GM12891 (cell line): ENCODE data around the gene SNX24.
"Not testable (repeated sequence)": the region's sequence is repeated elsewhere in the genome, so short reads cannot be mapped to it uniquely, and the experiment has no call there.

Source experiments
- PAX5 ChIP-seq: IDR thresholded peaks from 2 replicates; pipeline ENCODE4 v1.6.1; 2011; ENCODE audit warnings: low read length, moderate library complexity, mild to moderate bottlenecking; ENCODE audit not compliant: insufficient read depth, severe bottlenecking
- POLR2A ChIP-seq: IDR thresholded peaks from 2 replicates; pipeline ENCODE4 v1.6.1; 2011; ENCODE audit warnings: low read depth, low read length, control low read depth
- POLR2AphosphoS5 ChIP-seq: IDR thresholded peaks from 2 replicates; pipeline ENCODE4 v1.6.1; 2011; ENCODE audit warnings: low read depth, low read length, control low read depth
- POU2F2 ChIP-seq: IDR thresholded peaks from 2 replicates; pipeline ENCODE4 v1.6.1; 2011; ENCODE audit warnings: low read depth, mild to moderate bottlenecking, control low read depth, low read length, moderate library complexity
- SPI1 ChIP-seq: IDR thresholded peaks from 2 replicates; pipeline ENCODE4 v1.6.1; 2011; ENCODE audit warnings: low read depth, low read length, control low read depth
- TAF1 ChIP-seq: IDR thresholded peaks from 2 replicates; pipeline ENCODE4 v1.6.1; 2011; ENCODE audit warnings: low read depth, low read length, control low read depth

- not testable (repeated sequence) for TF ChIP-seq POLR2AphosphoS5, POLR2A, TAF1, PAX5, SPI1, POU2F2
Measured at GRCh38 chr5:122913436-122913835, 68.0 kb downstream of the SNX24 start.
